GM23248 (cell line): ENCODE data around the gene DRC3.

Experiments
- EZH2 ChIP-seq: fragments of 200-600 bp; sonication (generic); IDR thresholded peaks from 2 replicates; pipeline ENCODE4 v1.6.1; 2018; ENCODE audit warnings: antibody characterized with exemption, mild to moderate bottlenecking; ENCODE audit not compliant: insufficient read depth, poor library complexity, severe bottlenecking
- EZH2phosphoT487 ChIP-seq: fragments of 200-600 bp; sonication (generic); IDR thresholded peaks from 2 replicates; pipeline ENCODE4 v1.6.1; 2018; ENCODE audit warnings: antibody characterized with exemption, moderate library complexity, mild to moderate bottlenecking, low read depth; ENCODE audit not compliant: insufficient read depth

DNA sequence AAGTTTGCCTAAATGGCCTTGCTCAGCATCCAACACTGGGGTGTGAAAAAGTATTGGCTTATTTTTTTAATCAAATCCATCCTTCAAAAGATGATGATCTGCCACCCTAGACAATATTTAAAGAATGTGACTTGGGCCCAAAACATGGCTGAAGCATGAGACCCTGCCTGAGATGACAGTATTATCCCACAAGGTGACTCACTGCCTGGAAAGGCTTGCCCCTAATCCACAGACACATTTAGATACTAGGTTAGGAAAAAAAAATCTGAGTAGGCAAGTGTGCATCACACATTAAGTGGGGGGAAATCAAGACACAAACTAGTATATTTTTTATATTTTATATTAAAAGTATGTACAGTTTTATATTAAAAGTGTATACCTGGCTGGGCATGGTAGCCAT is 38.9 kb upstream of the DRC3 start:
- TF ChIP-seq EZH2phosphoT487 (no peak), EZH2 (no peak)
